Pons (tissue), 1 donor: Measurements from ENCODE around the gene SLC6A6.

Source experiments
- DNase-seq: peaks from one replicate; pipeline ENCODE4 v3.0.0-alpha.2; 2016; ENCODE audit warnings: low spot score

Gene SLC6A6

DNA sequence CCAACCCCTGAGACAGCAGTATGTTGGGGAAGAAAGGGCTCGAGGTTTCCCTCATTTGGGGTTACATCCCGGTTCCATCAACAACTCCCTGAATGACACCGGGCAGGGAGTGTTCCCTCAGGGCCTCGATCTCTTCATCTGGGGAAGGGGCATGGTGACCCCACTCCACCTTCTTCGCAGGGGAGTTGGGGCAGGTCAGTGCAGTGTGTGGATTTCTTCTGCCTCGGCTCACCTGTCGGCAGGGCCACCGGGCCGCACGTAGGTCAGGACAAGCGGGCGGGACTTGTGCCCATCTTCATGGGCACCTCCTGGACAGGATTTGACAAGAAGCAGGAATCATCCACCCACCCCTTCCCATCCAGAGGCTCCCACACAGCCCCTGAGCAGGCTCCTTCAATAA is 120.4 kb downstream of the SLC6A6 start:
- DNase-seq: no peak

DNA sequence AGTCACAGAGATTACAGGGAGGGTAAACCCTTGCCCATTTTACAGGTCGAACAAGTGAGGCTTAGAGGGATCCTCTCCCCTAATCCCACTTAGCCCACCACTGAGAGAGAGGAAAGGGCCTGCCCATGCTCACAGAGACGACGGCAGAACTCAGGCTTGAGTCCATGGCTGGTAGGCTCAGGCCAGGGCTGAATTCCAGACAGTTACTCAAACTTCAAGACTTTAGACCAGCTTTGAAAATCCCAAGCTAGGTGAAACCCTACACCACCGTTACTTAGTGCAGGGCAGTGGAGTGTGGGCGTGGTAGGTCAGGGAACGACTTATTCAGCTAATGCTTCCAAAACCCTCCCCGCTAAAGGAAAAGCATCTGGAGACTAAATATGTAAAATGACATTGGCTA is 121.4 kb downstream of the SLC6A6 start:
- DNase-seq: no peak

DNA sequence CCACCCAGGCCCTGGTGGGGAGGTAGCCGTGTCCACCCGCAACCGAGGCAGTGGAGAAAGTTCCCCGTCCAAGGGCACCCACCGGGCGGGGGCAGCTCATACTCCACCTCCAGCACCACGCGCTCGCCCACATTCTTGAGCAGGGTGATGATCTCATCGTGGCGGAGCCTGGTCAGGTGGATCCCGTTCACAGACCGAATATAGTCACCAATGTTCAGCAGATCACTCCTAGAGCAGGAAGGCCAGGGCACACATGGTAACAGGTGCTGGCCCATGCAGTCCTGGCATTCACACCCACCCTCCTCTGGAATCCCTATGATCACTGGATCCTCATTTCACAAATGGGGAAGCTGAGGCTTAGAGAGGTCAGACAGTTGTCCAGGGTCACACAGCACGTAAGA is 121.9 kb downstream of the SLC6A6 start:
- DNase-seq: no peak

DNA sequence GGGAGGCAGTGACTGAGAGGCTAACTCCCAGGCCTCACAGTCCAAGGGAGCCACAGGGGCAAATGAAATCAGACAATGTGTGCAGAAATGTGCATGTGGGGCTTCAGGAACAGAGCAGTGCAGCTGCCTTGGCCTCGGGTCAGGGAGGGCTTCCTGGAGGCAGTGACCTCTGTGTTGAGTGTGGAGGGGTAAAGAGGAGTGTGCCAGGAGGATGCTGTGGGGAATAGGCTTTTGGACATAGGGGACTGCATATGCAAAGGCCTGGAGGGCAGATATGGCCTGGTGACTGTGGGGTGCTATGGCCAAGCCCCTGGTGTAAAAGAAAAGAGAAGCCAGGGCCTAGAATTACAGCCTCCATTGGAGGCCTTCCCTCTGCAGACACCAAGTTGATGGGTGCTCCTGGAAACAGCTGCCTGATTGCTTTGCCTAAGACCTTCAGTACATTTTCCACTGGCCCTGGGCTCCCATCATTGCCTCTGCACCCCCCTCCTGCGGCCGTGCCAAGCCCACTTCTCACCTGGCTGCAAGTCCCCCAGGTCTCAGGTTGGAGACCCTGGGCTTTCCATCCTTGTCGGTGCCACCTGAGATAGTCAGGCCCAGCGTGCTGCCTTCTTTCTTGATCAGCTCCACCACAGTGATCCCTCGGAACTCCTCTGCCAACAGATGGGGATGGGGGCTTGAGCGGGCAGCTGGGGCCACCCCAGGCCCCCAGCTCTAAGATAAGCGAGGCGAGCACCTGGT is 122.7 kb downstream of the SLC6A6 start:
- DNase-seq: no peak

DNA sequence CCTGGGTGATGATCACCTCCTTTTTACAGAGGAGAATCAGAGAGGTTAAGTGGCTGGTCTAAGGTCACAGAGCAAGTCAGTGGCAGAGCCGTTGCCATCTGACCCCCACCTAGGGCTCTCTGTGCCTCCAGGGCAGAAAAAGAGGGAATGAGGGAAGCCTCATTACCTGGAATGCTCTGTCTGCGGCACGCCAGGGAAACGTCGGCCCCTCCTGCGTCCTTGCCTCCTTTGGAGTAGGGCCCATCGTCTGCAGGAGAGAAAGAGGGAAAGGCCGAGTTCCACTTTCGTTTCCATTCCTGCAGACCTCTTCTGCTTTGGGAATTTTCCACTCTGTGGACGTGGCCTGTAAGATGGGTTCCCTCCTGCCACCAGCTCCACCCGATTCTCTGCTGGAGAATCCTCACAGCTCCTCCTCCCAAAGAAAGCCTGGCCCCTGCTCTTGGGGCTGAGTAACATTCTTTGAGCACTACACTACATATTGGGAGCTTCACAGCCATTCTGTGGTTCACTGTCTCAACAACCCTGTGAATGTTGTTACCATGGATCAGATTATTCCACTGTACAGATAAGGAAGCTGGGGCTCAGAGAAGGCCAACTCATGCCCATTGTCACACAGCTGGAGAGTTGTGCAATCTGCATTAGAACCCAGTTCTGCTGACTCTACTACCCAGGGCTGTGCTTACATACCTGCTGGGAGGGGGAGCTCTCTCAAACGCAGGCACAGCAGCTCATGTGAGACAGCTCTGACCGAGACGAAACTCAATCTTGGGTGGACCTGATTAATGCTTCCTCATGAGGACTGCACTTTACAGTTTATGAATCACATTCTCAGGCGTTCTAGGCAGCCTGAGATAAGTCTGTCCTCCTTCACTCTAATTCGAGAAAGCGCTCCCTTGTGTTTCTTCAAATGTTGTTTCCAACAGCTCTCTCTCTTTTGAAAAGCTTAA is 123.6 kb downstream of the SLC6A6 start:
- no peak for DNase-seq

DNA sequence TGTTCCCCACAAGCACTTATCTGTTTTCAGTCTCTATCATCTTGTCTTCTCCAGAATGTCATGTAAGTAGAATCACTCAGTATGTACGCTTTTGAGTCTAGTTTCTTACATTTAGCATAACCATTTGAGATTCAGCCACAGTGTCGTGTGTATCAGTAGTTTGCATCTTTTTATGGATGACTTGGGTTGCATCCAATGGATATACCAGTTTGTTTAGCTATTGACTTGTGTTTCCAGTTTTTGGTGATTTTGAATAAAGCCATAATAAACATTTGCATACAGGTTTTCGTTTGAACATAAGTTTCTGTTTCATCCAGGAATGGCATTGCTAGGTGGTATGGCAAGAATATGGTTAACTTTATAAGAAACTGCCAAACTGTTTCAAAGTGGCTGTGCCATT is 125.7 kb downstream of the SLC6A6 start:
- DNase-seq: no peak

DNA sequence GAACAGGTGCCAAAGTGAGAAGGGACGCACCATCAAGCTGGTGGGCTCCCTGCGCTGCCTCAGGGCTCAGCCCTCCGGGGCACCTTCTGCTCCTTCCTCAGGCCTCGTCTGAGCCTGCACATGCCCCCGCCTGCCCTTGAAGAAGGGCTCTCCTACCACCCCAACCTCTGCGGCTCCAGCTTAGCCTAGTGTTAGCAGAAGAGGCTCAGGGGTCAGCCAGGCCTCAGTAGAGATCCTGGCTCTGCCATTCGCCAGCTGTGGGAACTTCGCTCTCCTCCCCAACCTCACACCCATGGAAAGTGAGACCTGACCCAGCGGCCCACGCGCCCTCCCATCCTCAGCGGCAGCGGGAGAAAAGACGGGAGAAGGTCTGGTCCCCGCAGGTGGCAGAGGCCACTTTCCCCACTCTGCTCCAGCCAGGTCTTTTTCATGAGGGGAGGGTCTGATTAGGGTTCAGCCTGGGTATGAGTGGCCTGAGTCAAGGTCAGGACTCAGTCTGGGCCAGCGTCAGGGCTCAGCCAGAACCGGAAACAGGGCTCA is 129.5 kb downstream of the SLC6A6 start:
- no peak for DNase-seq

DNA sequence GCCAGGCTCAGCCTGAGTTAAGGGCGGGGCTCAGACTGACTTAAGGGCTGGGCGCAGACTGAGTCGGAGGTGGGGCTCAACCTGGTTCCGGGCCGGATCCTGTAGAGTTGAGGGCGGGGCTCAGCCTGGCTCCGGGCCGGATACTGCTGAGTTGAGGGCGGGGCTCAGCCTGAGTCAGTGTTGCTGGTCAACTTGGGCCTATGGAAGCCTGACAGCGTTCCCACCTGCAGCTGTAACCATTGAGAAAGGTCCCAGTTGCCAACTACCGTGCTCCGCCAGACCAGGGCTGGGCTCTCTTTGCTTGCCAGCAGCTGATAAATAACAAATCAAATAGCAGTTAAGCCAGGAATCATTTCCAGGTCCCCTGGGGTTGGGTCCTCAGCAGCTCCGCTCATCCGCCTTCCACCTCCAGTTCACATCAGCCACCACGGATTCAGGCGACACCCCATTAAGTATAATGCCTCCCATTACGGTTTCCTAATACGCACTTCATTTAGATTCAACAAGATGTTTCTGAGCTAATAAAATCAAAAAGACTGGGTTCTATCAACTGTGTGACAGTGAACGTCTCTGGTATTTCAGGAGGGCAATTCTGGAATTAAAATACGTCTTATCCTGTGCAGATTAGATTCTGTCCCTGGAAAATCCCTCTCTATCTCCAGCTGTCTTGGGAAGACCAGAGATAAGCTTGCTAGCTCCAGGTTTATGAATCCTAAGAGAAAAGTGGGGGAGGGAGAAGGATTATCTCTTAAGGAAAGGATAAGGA is 130.5 kb downstream of the SLC6A6 start:
- no peak for DNase-seq

DNA sequence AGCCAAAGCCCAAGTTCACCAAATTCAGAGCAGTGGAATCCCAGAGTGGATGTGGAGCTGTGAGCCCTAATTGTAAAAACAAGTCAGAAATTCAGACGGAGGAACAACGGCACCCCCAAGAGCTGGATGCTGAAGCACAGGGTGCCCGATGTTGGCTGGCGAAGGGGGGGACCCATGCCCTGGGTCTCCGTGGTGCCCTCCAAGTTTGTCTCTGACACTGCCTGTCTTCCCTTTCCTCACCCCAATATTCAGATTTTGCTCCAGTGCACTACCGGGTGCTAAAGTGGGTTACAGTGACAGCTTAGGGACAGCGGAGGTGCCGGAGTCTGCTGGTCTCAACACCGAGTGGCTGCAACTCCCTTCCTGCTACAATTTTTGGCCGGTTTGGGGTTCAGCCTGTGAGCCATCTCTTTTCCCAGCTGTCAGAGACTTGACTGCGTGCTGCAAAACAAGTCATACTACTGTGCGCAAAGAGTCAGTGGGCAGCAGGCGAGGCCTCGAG is 131.1 kb downstream of the SLC6A6 start:
- DNase-seq: no peak

DNA sequence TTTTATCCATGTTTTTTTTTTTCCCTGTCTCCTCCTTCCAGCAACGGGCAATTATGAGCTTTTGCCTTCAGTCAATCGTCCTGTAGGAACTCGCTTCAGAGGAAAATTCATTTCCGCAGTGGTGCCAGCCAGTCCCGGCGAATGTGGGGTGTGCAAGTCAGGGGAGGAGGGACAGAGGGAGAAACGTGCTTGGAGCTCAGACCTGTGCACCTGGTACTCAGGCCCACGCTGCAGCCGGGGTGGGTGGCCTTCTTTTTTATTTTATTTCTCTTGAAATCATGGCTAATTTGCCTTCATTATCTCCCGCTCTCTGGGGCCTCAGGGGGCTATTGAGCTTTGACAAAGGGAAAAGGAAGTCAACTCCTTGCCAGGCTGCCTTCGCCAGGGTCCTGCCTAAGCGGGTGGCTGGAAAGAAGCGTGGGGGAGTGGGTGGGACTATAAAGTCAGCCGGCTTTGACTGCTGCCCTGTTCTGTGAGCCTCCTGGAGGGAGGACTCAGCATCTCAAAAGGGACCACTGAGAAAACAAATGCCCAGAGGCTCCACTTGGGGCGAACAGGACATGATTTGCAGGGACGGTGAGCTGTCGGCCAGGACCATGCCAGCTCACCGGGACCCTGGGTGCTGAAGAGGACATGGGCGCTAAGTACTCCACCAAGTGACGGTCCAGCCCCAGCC is 132.2 kb downstream of the SLC6A6 start:
- no peak for DNase-seq

DNA sequence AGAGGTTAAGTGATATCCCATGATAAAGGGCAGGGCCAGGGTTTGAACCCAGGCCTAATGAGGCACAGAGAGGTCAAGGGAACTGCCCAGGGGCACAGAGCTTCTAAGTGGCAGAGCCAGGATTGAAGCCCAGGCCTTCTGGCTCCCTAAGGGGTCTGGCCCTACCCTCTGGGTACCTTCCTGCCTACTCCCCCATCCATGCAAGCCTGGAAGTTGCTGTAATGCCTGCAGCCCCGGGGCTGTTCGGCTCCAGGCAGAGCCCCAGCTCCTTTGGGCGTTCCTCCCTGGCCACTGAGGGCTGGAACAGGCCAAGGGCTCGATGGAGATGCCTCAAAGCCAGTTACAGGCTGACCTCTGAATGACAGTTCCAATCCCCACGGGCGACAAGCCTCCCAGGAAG is 133.2 kb downstream of the SLC6A6 start:
- DNase-seq: no peak

DNA sequence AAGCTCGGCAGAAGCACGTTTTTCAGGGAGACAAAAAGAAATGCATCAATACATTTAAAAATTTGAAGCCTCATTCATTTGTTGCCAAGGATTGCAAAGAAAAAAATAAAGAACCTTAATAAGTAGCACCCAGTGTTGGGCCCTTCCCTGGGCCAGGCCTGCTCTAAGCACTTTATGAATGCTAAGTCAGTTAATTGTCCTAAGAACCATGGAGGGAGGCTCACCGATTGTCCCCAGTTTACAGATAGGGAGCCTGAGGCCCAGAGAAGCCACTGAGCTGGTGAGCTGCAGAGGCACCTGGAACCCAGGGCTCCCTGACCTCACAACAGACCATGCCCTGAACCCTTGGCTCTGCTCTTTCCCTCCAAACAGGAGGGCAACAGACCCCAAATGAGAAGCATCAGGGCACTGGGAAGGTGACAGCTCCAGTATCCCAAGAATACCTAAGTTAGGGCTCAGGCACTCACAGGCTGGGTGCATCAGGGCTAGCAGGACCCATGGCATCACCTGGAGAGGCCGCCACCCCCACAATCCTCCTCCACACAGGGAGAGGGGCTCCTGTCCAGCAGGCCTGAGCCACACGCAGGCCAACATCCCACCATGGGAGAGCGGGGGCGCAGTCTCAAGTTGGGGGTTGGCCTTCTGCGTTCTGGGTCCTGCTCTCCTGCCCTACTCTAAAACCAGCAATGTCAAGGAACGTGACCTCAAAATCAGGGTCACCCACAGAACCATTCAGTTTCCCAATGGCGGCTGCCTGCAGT is 133.8 kb downstream of the SLC6A6 start:
- DNase-seq: no peak

DNA sequence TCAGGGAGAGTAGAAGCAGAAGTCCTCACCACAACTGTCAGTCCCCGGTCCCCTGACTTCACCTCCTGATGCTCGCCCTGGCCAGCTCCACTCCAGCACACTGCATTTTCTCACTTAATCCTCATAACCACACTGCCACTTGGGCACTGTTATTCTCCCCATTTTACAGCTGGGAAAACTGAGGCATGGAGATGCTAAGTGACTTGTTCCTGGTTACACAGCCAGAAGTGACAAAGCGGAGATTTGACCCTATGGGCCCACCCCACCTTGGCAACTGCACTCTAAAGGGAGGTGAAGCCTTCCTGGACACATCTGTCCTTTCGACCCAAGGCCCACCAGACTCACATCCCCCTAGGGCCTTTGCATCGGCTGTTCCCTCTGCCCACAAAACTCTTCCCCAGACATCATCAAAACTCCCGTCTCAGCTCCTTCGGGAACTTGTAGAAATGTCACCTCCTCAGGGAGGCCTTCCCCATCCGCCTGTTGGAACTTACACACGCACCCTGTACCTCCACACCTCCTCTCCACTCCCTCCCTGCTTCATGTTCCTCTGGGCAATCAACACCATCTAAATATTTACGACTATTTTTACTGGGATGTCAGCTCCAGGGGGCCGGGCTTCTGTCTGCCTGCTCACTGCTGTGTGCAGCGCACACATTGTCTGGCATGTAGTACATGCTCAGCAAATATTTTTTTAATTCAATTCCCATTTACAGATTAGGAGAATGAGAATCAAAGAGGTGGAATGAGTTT is 134.6 kb downstream of the SLC6A6 start:
- no peak for DNase-seq

DNA sequence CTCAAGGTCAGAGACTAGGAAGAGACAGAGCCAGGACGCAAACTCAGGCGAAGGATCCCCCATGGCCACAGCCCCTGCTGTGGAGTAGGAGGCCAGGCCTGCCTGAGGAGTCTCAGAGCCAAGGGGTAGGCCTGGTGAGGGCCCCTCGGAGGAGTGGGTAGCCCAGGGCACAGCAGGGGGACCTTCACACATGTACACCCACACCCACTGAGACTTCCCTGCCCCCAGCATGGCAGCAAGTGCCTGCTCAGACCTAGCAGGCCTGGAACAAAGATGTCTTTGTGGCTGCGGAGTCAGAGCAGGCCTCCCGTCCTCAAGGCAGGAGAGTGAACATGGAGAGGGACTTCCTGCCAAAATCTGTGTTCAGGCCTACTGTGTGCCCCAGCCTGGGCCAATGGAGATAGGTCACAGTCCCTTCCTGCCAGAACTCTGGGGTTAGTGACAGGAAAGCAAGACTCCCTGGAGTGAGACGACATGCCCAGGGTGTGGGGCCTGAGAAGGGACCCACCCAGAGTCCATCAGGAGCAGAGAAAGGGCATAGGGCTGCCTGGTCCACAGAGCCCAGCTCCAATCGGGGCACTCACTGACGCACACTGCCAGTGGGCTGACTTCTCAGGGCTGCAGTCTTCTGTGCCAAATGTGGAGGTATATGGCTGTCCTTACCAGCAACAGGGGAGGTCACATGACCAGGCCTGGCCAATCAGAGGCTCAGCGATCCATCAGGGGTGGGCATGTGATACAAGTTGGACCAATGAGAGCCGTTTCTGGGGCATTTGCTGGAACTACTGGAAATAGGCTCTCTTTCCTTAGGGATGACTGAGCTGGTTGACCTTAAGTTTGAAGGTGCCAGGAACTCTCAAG is 135.4 kb downstream of the SLC6A6 start:
- peak; percentile 8 for DNase-seq

DNA sequence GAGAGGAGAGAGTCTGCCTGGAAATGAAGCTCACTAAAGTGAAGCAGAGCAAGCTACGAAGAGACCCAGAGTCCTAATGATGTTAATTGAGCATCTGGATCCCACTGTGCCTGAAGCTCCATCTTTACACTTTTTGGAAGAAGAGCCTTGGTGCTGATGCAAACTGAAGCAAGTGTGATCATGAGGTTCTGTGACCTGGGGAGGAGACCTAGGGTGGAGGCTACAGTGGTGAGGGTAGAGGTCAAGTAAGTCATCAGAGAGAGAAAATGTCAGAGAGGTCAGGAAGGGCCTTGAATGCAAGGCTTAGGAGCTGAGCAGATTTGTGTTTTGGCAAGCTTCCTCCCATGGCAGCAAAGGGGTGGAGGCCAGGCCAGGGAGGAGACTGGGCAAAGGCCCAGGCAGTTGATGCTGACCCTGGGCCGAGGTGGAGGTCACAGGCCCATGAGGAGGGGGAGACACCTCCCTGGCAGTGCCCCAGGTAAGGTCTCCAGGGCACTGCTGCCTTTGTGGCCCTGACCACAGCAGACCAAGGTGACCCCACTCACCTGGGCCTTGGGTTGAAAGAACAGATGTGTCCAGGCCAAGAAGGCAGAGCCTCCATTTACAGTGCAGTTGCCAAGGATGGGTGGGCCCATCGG is 136.2 kb downstream of the SLC6A6 start:
- no peak for DNase-seq
